ENCODE measurements around the gene PM20D1.

GRCh38 chr1:205811660-205812059 lies 38.3 kb downstream of the PM20D1 start:
- no peak for TF ChIP-seq REST (IDR thresholded peaks at IDR 0.05; ENCODE audit: low read depth, low read length)
- TF ChIP-seq CTCF (IDR thresholded peaks at IDR 0.05) = no peak
